Left kidney (tissue), 8 donors: ENCODE data around the gene PBX2. TPM values are rescaled to one million over a fixed set of nuclear protein-coding genes. Genes with fewer than 3 reads are reported as not detected.
"Not testable (repeated sequence)": the region's sequence is repeated elsewhere in the genome, so short reads cannot be mapped to it uniquely, and the experiment has no call there.

ENCODE experiments used
- DNase-seq: peaks from one replicate; pipeline ENCODE4 v3.0.0-alpha.2; 2013
- long read RNA-seq, 8 donors: transcript quantifications; one replicate each; lab custom pipeline, GENCODE V29; 2026
- polyA plus RNA-seq: library from polyadenylated mRNA; unstranded; fragments of 120-200 nt; gene quantifications from one replicate; pipeline ENCODE4 v1.2.1, GENCODE V29; 2013; ENCODE audit not compliant: insufficient read length

The PBX2 gene
- polyA plus RNA-seq: 190 TPM
- long read RNA-seq, donor 1, transcript PBX2-201 (9 exons, 3,205 nt): major isoform, 12 of 17 reads
- long read RNA-seq, donor 1, partial matches to known transcripts: 0 of 17 reads
- long read RNA-seq, donor 1, other reads (novel, unspliced or antisense): 0 of 17 reads
- long read RNA-seq, donor 2, transcript PBX2-201 (9 exons, 3,205 nt): major isoform, 12 of 18 reads
- long read RNA-seq, donor 2, partial matches to known transcripts: 0 of 18 reads
- long read RNA-seq, donor 2, other reads (novel, unspliced or antisense): 0 of 18 reads
- long read RNA-seq, donor 3, transcript PBX2-201 (9 exons, 3,205 nt): major isoform, 8 of 10 reads
- long read RNA-seq, donor 3, partial matches to known transcripts: 0 of 10 reads
- long read RNA-seq, donor 3, other reads (novel, unspliced or antisense): 0 of 10 reads
- long read RNA-seq, donor 4, partial matches to known transcripts: 0 of 1 reads
- long read RNA-seq, donor 4, other reads (novel, unspliced or antisense): 0 of 1 reads
- long read RNA-seq, donor 5, transcript PBX2-201 (9 exons, 3,205 nt): major isoform, 9 of 11 reads
- long read RNA-seq, donor 5, partial matches to known transcripts: 0 of 11 reads
- long read RNA-seq, donor 5, other reads (novel, unspliced or antisense): 0 of 11 reads
- long read RNA-seq, donor 6, transcript PBX2-201 (9 exons, 3,205 nt): major isoform, 14 of 15 reads
- long read RNA-seq, donor 6, partial matches to known transcripts: 0 of 15 reads
- long read RNA-seq, donor 6, other reads (novel, unspliced or antisense): 0 of 15 reads
- long read RNA-seq, donor 7, transcript PBX2-202 (6 exons, 1,320 nt): minor isoform, 6 of 40 reads
- long read RNA-seq, donor 7, transcript PBX2-201 (9 exons, 3,205 nt): major isoform, 18 of 40 reads
- long read RNA-seq, donor 7, partial matches to known transcripts: 16 of 40 reads
- long read RNA-seq, donor 7, other reads (novel, unspliced or antisense): 0 of 40 reads
- long read RNA-seq, donor 8, transcript PBX2-201 (9 exons, 3,205 nt): major isoform, 5 of 8 reads
- long read RNA-seq, donor 8, partial matches to known transcripts: 0 of 8 reads
- long read RNA-seq, donor 8, other reads (novel, unspliced or antisense): 0 of 8 reads

GRCh38 chr6:32190054-32190851 is at the start of gene PBX2:
PBX2 (minus strand) TSS chr6:32190202; CDS start chr6:32189915, 287 bp downstream.
- peak; percentile 95 for DNase-seq

- no peak for DNase-seq
Measured at GRCh38 chr6:32239462-32239861, 49.5 kb upstream of the PBX2 start.

- DNase-seq: no peak
Measured at GRCh38 chr6:32234934-32235333, 44.9 kb upstream of the PBX2 start.

GRCh38 chr6:32226434-32226833 is 36.4 kb upstream of the PBX2 start:
- no peak for DNase-seq

GRCh38 chr6:32224696-32225095 is 34.7 kb upstream of the PBX2 start:
- DNase-seq: no peak

GRCh38 chr6:32223258-32224235 is 33.5 kb upstream of the PBX2 start, which contains the start of gene NOTCH4:
NOTCH4 (minus strand) TSS chr6:32224067; CDS start chr6:32223928, 139 bp downstream.
- no peak for DNase-seq

- no peak for DNase-seq
Measured at GRCh38 chr6:32222333-32223230, 32.6 kb upstream of the PBX2 start.

- no peak for DNase-seq
Measured at GRCh38 chr6:32220021-32220420, 30.0 kb upstream of the PBX2 start.

GRCh38 chr6:32218167-32218566 is 28.2 kb upstream of the PBX2 start:
- DNase-seq: no peak

GRCh38 chr6:32216998-32217397 is 27.0 kb upstream of the PBX2 start:
- DNase-seq: no peak

- DNase-seq: no peak
Measured at GRCh38 chr6:32216285-32216684, 26.3 kb upstream of the PBX2 start.

GRCh38 chr6:32215617-32216016 is 25.6 kb upstream of the PBX2 start:
- no peak for DNase-seq

- DNase-seq: no peak
Measured at GRCh38 chr6:32214126-32214525, 24.1 kb upstream of the PBX2 start.

- DNase-seq: no peak
Measured at GRCh38 chr6:32213649-32214048, 23.6 kb upstream of the PBX2 start.

- no peak for DNase-seq
Measured at GRCh38 chr6:32212076-32212760, 22.2 kb upstream of the PBX2 start.

GRCh38 chr6:32211432-32211831 is 21.4 kb upstream of the PBX2 start:
- not testable (repeated sequence) for DNase-seq

GRCh38 chr6:32210191-32210601 is 20.2 kb upstream of the PBX2 start:
- DNase-seq: no peak

GRCh38 chr6:32208996-32209395 is 19.0 kb upstream of the PBX2 start:
- DNase-seq: no peak
